K562 (cell line): ENCODE measurements around the gene ABHD5. TPM values are rescaled to one million over a fixed set of nuclear protein-coding genes. Genes with fewer than 3 reads are reported as not detected.

Source experiments
- ATAC-seq: fragments of 200-7000 bp; cut with Tn5 transposase; 3 replicates; pipeline ENCODE4 v1.9.1; 2020; ENCODE audit warnings: moderate library complexity
- BruUV-seq: library from RNA; stranded (reverse); fragments of 400-500 nt; replicated peaks from 2 replicates; lab custom pipeline; 2021; lab: Mats Ljungman, UMichigan
- CTCF ChIA-PET: fragments of 300-600 bp; formaldehyde crosslinking; extraction: SDS; loops from one replicate; lab custom pipeline; 2021; ENCODE audit warnings: low intra/inter-chr PET ratio; lab: Yijun Ruan, JAX
- POLR2A ChIA-PET: fragments of 300-600, 350-650 bp; sonication (Branson Sonifier 250); formaldehyde crosslinking; extraction: SDS; loops from one replicate; lab custom pipeline; 2021; ENCODE audit warnings: antibody characterized with exemption, inconsistent platforms; lab: Yijun Ruan, JAX
- DNase-seq, 4 experiments: peaks; one replicate each; pipeline versions ENCODE4 v3.0.0 to v3.0.0-alpha.2; 2011 to 2018; ENCODE audit warnings: low spot score in 3 of 4, mixed read lengths in 3 of 4; ENCODE audit errors: extremely low read depth in 1 of 4
- FAIRE-seq: peaks from 2 replicates; lab custom pipeline; 2011; peaks lifted over from hg19 to GRCh38; lab: Jason Lieb, UNC
- H2AFZ ChIP-seq: 2 replicates; pipeline ENCODE4 v1.6.0; 2011; ENCODE audit warnings: low read depth, low read length, control low read depth, inconsistent platforms
- H3K27ac ChIP-seq: fragments of 200-600 bp; 3 replicates; pipeline ENCODE4 v1.8.0; 2011; ENCODE audit warnings: low read depth, mild to moderate bottlenecking, control low read depth, inconsistent platforms, low read length, moderate library complexity, mixed read lengths; ENCODE audit errors: extremely low read depth
- H3K27me3 ChIP-seq, 2 experiments: fragments of 300-600 bp in 1 of 2; 2 replicates in 1 of 2; 3 replicates in 1 of 2; pipeline versions ENCODE4 v1.6.0 to v1.8.0; 2011; ENCODE audit warnings: inconsistent platforms in 2 of 2, low read length in 2 of 2, mild to moderate bottlenecking in 1 of 2, mixed read lengths in 1 of 2, moderate library complexity in 1 of 2; ENCODE audit not compliant: control insufficient read depth in 2 of 2, insufficient read depth in 2 of 2
- H3K36me3 ChIP-seq: fragments of 300-600 bp; 3 replicates; pipeline ENCODE4 v1.8.0; 2011; ENCODE audit warnings: mild to moderate bottlenecking, low read length, inconsistent platforms; ENCODE audit not compliant: control insufficient read depth, insufficient read depth
- H3K4me1 ChIP-seq, 2 experiments: fragments of 200-600 bp in 1 of 2; replicated peaks in 1 of 2; 2 replicates in 1 of 2; 3 replicates in 1 of 2; pipeline versions ENCODE4 v1.5.1 to v1.8.0; 2011; ENCODE audit warnings: inconsistent platforms in 2 of 2, low read length in 2 of 2, mild to moderate bottlenecking in 1 of 2, mixed read lengths in 1 of 2, moderate library complexity in 1 of 2; ENCODE audit not compliant: control insufficient read depth in 2 of 2, insufficient read depth in 2 of 2
- H3K4me2 ChIP-seq: 2 replicates; pipeline ENCODE4 v1.6.1; 2011; ENCODE audit warnings: low read length, control low read depth, inconsistent platforms, mixed read lengths; ENCODE audit not compliant: insufficient read depth
- H3K4me3 ChIP-seq: fragments of 200-600 bp; sonication (generic), shearing (Covaris generic); 2 replicates; pipeline ENCODE4 v1.5.1; 2016; ENCODE audit warnings: control low read depth, inconsistent platforms
- H3K79me2 ChIP-seq: fragments of 200-600 bp; 3 replicates; pipeline ENCODE4 v1.8.0; 2011; ENCODE audit warnings: low read length, inconsistent platforms; ENCODE audit not compliant: control insufficient read depth, insufficient read depth
- H3K9ac ChIP-seq, 2 experiments: 2 replicates each; pipeline versions ENCODE4 v1.6.0 to v1.6.1; 2011; ENCODE audit warnings: low read depth in 2 of 2, low read length in 2 of 2, control low read depth in 1 of 2, inconsistent platforms in 1 of 2, mild to moderate bottlenecking in 1 of 2, mixed read lengths in 1 of 2; ENCODE audit not compliant: insufficient read depth in 1 of 2
- H3K9me1 ChIP-seq: one replicate; pipeline ENCODE4 v1.6.0; 2011; ENCODE audit warnings: inconsistent platforms, mild to moderate bottlenecking, low read length, moderate library complexity; ENCODE audit not compliant: control insufficient read depth, insufficient read depth
- H3K9me3 ChIP-seq: replicated peaks from 2 replicates; pipeline ENCODE4 v1.5.1; 2011; ENCODE audit warnings: low read depth, low read length, inconsistent platforms; ENCODE audit not compliant: control insufficient read depth, insufficient read depth
- H4K20me1 ChIP-seq: replicated peaks from 2 replicates; pipeline ENCODE4 v1.6.1; 2011; ENCODE audit warnings: low read length, inconsistent platforms, mixed read lengths; ENCODE audit not compliant: control insufficient read depth, insufficient read depth
- ATF7 ChIP-seq: fragments of 450-650 bp; IDR thresholded peaks from 2 replicates; pipeline ENCODE4 v1.7.1; 2014; ENCODE audit warnings: mild to moderate bottlenecking, moderate library complexity
- GTF2F1 ChIP-seq: IDR thresholded peaks from 2 replicates; pipeline ENCODE4 v1.6.1; 2011; ENCODE audit warnings: low read depth, low read length, improper control_type of control experiment
- HDAC1 ChIP-seq, 2 experiments: fragments of 450-650 bp; IDR thresholded peaks; 2 replicates each; pipeline ENCODE4 v1.6.1; 2016 to 2017; ENCODE audit warnings: inconsistent platforms in 1 of 2, mild to moderate bottlenecking in 1 of 2, moderate library complexity in 1 of 2
- HDAC8 ChIP-seq: fragments of 450-650 bp; IDR thresholded peaks from 2 replicates; pipeline ENCODE4 v1.6.1; 2016; ENCODE audit warnings: mild to moderate bottlenecking, missing genetic modification characterization, moderate library complexity, missing compliant biosample characterization
- HSF4 ChIP-seq: fragments of 250-450 bp; sonication (Bioruptor Pico); IDR thresholded peaks from 2 replicates; pipeline ENCODE4 v2.1.2; 2022; ENCODE audit warnings: mild to moderate bottlenecking, moderate library complexity, borderline replicate concordance
- IRF2 ChIP-seq: sonication (generic); formaldehyde crosslinking; IDR thresholded peaks from 2 replicates; pipeline ENCODE4 v1.8.1; 2022; ENCODE audit warnings: mild to moderate bottlenecking, missing genetic modification reagents
- NFE2 ChIP-seq: IDR thresholded peaks from 2 replicates; pipeline ENCODE4 v1.6.1; 2014; ENCODE audit warnings: antibody characterized with exemption, low read depth
- NFIX ChIP-seq: fragments of 250-450 bp; sonication (Bioruptor Pico); IDR thresholded peaks from 2 replicates; pipeline ENCODE4 v1.4.0; 2020; ENCODE audit warnings: low read depth, mild to moderate bottlenecking, moderate library complexity
- PTTG1 ChIP-seq: fragments of 450-650 bp; IDR thresholded peaks from 2 replicates; pipeline ENCODE4 v1.6.1; 2016; ENCODE audit warnings: low read depth, mild to moderate bottlenecking, missing genetic modification characterization, missing compliant biosample characterization
- PURB ChIP-seq: sonication (generic); formaldehyde crosslinking; IDR thresholded peaks from 2 replicates; pipeline ENCODE4 v1.9.0; 2021; ENCODE audit warnings: low read depth, mild to moderate bottlenecking, missing genetic modification reagents
- RAD21 ChIP-seq, 2 experiments: fragments of 250-450 bp in 1 of 2; fragments of 450-650 bp in 1 of 2; sonication (Bioruptor Pico) in 1 of 2; formaldehyde crosslinking in 1 of 2; IDR thresholded peaks in 1 of 2; conservative IDR thresholded peaks in 1 of 2; 2 replicates each; pipeline versions ENCODE4 v1.4.0 to v1.8.0; 2020 to 2022; ENCODE audit warnings: mild to moderate bottlenecking in 2 of 2, moderate library complexity in 1 of 2
- SMAD1 ChIP-seq: fragments of 150-350 bp; IDR thresholded peaks from 2 replicates; pipeline ENCODE4 v1.6.1; 2014; ENCODE audit warnings: low read length, low read depth; ENCODE audit not compliant: partially characterized antibody
- SRF ChIP-seq, 2 experiments: fragments of 250-450, 450-650 bp in 1 of 2; sonication (Bioruptor Pico) in 1 of 2; sonication (generic) in 1 of 2; formaldehyde crosslinking; IDR thresholded peaks; 2 replicates each; pipeline versions ENCODE4 v1.5.0 to v1.5.1; 2020 to 2022; ENCODE audit warnings: mild to moderate bottlenecking in 1 of 2, missing genetic modification reagents in 1 of 2
- TEAD1 ChIP-seq, 2 experiments: fragments of 450-650 bp in 1 of 2; sonication (generic) in 1 of 2; formaldehyde crosslinking; IDR thresholded peaks; 2 replicates each; pipeline versions ENCODE4 v1.4.0 to v1.8.0; 2020 to 2022; ENCODE audit warnings: mild to moderate bottlenecking in 2 of 2, missing genetic modification reagents in 1 of 2
- TFAP4 ChIP-seq: sonication (generic); formaldehyde crosslinking; IDR thresholded peaks from 2 replicates; pipeline ENCODE4 v1.8.0; 2022; ENCODE audit warnings: missing genetic modification reagents, mild to moderate bottlenecking, moderate library complexity, borderline replicate concordance
- ZNF174 ChIP-seq: fragments of 250-450 bp; sonication (Bioruptor Pico); IDR thresholded peaks from 2 replicates; pipeline ENCODE4 v1.4.0; 2020; ENCODE audit warnings: mild to moderate bottlenecking
- ZNF584 ChIP-seq: fragments of 200-800 bp; sonication (Bioruptor generic); IDR thresholded peaks from 2 replicates; pipeline ENCODE4 v1.6.1; 2016; ENCODE audit warnings: low read depth, mild to moderate bottlenecking, missing genetic modification characterization, missing compliant biosample characterization
- in situ Hi-C: fragments of 300-500 bp; cut with MboI; formaldehyde crosslinking; loops from 4 replicates; pipeline ENCODE4 v1.15.0; 2018; ENCODE audit warnings: inconsistent platforms, mixed read lengths
- intact Hi-C: fragments of 100-400 bp; cut with micrococcal nuclease; formaldehyde crosslinking; loops from 2 replicates; pipeline ENCODE4 v1.14.2; 2022
- polyA plus RNA-seq, 8 experiments: library from polyadenylated mRNA; depleted of rRNA in 4 of 8; stranded (reverse) in 5 of 8; unstranded in 3 of 8; fragments of >200 nt; fragmentation: Nextera tagmentation in 2 of 8; fragmentation: Illumina TruSeq in 1 of 8; extraction: Ambion mirVana in 2 of 8; extraction: Trizol in 1 of 8; gene quantifications; 2 replicates each; pipeline versions ENCODE4 v1.2.1 to v1.2.3, GENCODE V29; 2011 to 2014; ENCODE audit warnings: inconsistent platforms in 1 of 8, missing spikeins in 1 of 8
- total RNA-seq, 7 experiments: library from RNA; depleted of rRNA in 6 of 7; stranded (reverse); fragments of >200 nt in 6 of 7; fragmentation: Illumina TruSeq in 2 of 7; extraction: Trizol in 2 of 7; gene quantifications; 2 replicates each; pipeline versions ENCODE4 v1.2.1 to v1.2.3, GENCODE V29; 2011 to 2021; ENCODE audit warnings: low replicate concordance in 1 of 7
- TF ChIP-seq, protein P1 (sequence below): sonication (generic); formaldehyde crosslinking; IDR thresholded peaks from 2 replicates; pipeline ENCODE4 v1.8.0; 2023; ENCODE audit warnings: mild to moderate bottlenecking, missing genetic modification reagents

ABHD5 gene
- total and polyA plus RNA-seq, 9 of the 15 experiments (the other 6 are each of a cell fraction or from before 2014, with no cell fraction given), result 27.8 to 61.7 (median 39.9) TPM

- no peak overlapping the region for H3K27ac ChIP-seq
- no peaks in the 10 kb centered on the region for H3K4me1 ChIP-seq
- no peak overlapping the region for H3K9ac ChIP-seq
- H3K36me3 ChIP-seq, result peaks cover 91% of the 10 kb centered on the region
- CTCF ChIA-PET, result interaction anchor here (0.6 kb wide), 1 partner anchor 748 kb away, joined by 5 read pairs; no protein-coding TSS in a partner anchor
- POLR2A ChIA-PET, result interaction anchor here (0.9 to 3.7 kb wide), 7 partner anchors 8 to 18 kb away, joined by 3 to 23 read pairs (median 5); partner anchors contain the start of gene ABHD5
- no TSS peak for BruUV-seq
- H3K27me3 ChIP-seq, result no peaks in the 10 kb centered on the region
- no peaks in the 10 kb centered on the region for H3K9me1 ChIP-seq
- H3K9me3 ChIP-seq, result no peaks in the 10 kb centered on the region
- H4K20me1 ChIP-seq, result no peaks in the 10 kb centered on the region; the same call in 1 of the 2 replicates
- ATAC-seq (no peak), FAIRE-seq (no peak), DNase-seq (no peak)
- no peak overlapping the region for H3K4me3 ChIP-seq
- intact Hi-C loops (no loop called here), in situ Hi-C loops (no loop called here)
- H2AFZ ChIP-seq, result no peak overlapping the region
- H3K4me2 ChIP-seq, result no peak overlapping the region
- H3K79me2 ChIP-seq, result peaks cover 44% of the 10 kb centered on the region
- TF ChIP-seq ATF7, result no peak
- TF ChIP-seq TEAD1 (CRISPR knock-in tag; IDR thresholded peaks at IDR 0.05), result no peak
- no peak for TF ChIP-seq ZNF174
- TF ChIP-seq IRF2 (CRISPR knock-in tag), result no peak
- TF ChIP-seq, protein P1, sequence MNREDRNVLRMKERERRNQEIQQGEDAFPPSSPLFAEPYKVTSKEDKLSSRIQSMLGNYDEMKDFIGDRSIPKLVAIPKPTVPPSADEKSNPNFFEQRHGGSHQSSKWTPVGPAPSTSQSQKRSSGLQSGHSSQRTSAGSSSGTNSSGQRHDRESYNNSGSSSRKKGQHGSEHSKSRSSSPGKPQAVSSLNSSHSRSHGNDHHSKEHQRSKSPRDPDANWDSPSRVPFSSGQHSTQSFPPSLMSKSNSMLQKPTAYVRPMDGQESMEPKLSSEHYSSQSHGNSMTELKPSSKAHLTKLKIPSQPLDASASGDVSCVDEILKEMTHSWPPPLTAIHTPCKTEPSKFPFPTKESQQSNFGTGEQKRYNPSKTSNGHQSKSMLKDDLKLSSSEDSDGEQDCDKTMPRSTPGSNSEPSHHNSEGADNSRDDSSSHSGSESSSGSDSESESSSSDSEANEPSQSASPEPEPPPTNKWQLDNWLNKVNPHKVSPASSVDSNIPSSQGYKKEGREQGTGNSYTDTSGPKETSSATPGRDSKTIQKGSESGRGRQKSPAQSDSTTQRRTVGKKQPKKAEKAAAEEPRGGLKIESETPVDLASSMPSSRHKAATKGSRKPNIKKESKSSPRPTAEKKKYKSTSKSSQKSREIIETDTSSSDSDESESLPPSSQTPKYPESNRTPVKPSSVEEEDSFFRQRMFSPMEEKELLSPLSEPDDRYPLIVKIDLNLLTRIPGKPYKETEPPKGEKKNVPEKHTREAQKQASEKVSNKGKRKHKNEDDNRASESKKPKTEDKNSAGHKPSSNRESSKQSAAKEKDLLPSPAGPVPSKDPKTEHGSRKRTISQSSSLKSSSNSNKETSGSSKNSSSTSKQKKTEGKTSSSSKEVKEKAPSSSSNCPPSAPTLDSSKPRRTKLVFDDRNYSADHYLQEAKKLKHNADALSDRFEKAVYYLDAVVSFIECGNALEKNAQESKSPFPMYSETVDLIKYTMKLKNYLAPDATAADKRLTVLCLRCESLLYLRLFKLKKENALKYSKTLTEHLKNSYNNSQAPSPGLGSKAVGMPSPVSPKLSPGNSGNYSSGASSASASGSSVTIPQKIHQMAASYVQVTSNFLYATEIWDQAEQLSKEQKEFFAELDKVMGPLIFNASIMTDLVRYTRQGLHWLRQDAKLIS, result no peak
- TF ChIP-seq TFAP4 (CRISPR knock-in tag), result no peak
- 0 out of 4 replicates have a peak, but pooled peaks of 1 of the 2 experiments have one; percentile 4 for TF ChIP-seq RAD21 (CRISPR knock-in tag; conservative IDR thresholded peaks at IDR 0.05 in 1 of 2, IDR thresholded peaks at IDR 0.05 in 1 of 2)
- TF ChIP-seq SRF (CRISPR knock-in tag; IDR thresholded peaks at IDR 0.05), result no peak
- peak; percentile 100 for TF ChIP-seq NFIX (CRISPR knock-in tag)
- no peak for TF ChIP-seq ZNF584 (CRISPR knock-in tag)
- no peak; the same call in 1 of the 2 replicates for TF ChIP-seq GTF2F1
- TF ChIP-seq NFE2, result no peak
- TF ChIP-seq HDAC8 (tag), result no peak
- no peak for TF ChIP-seq PURB (CRISPR knock-in tag)
- no peak for TF ChIP-seq HSF4 (CRISPR knock-in tag)
- TF ChIP-seq SMAD1, result peak; percentile 88
- no peak for TF ChIP-seq PTTG1 (tag)
- TF ChIP-seq HDAC1 (IDR thresholded peaks at IDR 0.05), result no peak
Measured at GRCh38 chr3:43704697-43705096, 14.0 kb downstream of the ABHD5 start.
